Pulmonary artery endothelial cell (primary cell): ENCODE results near the gene RABL6. TPM values are rescaled to one million over a fixed set of nuclear protein-coding genes. Genes with fewer than 3 reads are reported as not detected.
A peak's percentile ranks its signal among the peaks of the same experiment; 100 is the strongest.
"Not testable (repeated sequence)": the region's sequence is repeated elsewhere in the genome, so short reads cannot be mapped to it uniquely, and the experiment has no call there.

ENCODE experiments used
- DNase-seq: peaks from one replicate; pipeline ENCODE4 v3.0.0-alpha.2; 2011; ENCODE audit warnings: low read depth, low spot score
- total RNA-seq: library from RNA; depleted of rRNA; stranded (reverse); fragments of >200 nt; gene quantifications from 2 replicates; pipeline ENCODE4 v1.2.3, GENCODE V29; 2014

RABL6 gene
- 85.5 and 96.1 TPM in 2 replicates for total RNA-seq

GRCh38 chr9:136807281-136808074, at the start of gene RABL6:
RABL6 (plus strand) TSS chr9:136807948; CDS start chr9:136808197, 249 bp downstream.
- no peak for DNase-seq

GRCh38 chr9:136759001-136759400, 48.7 kb upstream of the RABL6 start:
- no peak for DNase-seq

GRCh38 chr9:136759436-136760325, 48.1 kb upstream of the RABL6 start:
- DNase-seq, result no peak

GRCh38 chr9:136760424-136760823, 47.3 kb upstream of the RABL6 start:
- no peak for DNase-seq

GRCh38 chr9:136760834-136761544, 46.8 kb upstream of the RABL6 start:
- DNase-seq, result peak; percentile 26

GRCh38 chr9:136761545-136761981, 46.2 kb upstream of the RABL6 start:
- DNase-seq, result no peak

GRCh38 chr9:136762221-136762691, 45.5 kb upstream of the RABL6 start:
- no peak for DNase-seq

GRCh38 chr9:136762915-136763648, 44.7 kb upstream of the RABL6 start:
- DNase-seq, result no peak

GRCh38 chr9:136763649-136764035, 44.1 kb upstream of the RABL6 start:
- no peak for DNase-seq

GRCh38 chr9:136764301-136764891, 43.4 kb upstream of the RABL6 start, which contains the start of gene LCN15:
LCN15 (minus strand) TSS chr9:136764518; CDS start chr9:136764488, 30 bp downstream.
- no peak for DNase-seq

- no peak for DNase-seq
Observed at GRCh38 chr9:136765041-136765440, 42.7 kb upstream of the RABL6 start.

GRCh38 chr9:136765745-136766409, 41.9 kb upstream of the RABL6 start:
- DNase-seq, result not testable (repeated sequence)

GRCh38 chr9:136766410-136767120, 41.2 kb upstream of the RABL6 start:
- not testable (repeated sequence) for DNase-seq

- no peak for DNase-seq
Observed at GRCh38 chr9:136769710-136770191, 38.0 kb upstream of the RABL6 start.

- no peak for DNase-seq
Observed at GRCh38 chr9:136771907-136772415, 35.8 kb upstream of the RABL6 start.

- DNase-seq, result no peak
Observed at GRCh38 chr9:136773386-136774044, 34.2 kb upstream of the RABL6 start.

GRCh38 chr9:136774416-136775045, 33.2 kb upstream of the RABL6 start:
- DNase-seq, result no peak

- no peak for DNase-seq
Observed at GRCh38 chr9:136775191-136775590, 32.6 kb upstream of the RABL6 start.
